Measurements from ENCODE around the gene ERAP2.

DNA sequence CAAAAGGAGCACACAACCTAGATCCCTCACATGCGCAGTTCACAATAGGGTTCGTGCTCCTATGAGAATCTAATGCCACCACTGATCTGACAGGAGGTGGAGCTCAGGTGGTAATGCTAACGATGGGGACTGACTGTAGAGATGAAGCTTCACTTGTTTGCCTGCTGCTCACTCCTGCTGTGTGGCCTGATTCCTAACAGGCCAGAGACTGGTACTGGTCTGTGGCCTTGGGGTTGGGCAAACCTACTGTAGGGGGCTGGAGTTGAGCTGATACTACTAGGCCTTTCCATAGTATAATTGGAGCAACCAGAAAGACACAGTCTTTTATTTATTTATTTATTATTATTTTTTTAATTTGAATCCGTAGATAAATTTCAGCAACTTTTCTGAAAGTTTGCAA, 64.8 kb downstream of the ERAP2 start:
- TF ChIP-seq, protein P1, sequence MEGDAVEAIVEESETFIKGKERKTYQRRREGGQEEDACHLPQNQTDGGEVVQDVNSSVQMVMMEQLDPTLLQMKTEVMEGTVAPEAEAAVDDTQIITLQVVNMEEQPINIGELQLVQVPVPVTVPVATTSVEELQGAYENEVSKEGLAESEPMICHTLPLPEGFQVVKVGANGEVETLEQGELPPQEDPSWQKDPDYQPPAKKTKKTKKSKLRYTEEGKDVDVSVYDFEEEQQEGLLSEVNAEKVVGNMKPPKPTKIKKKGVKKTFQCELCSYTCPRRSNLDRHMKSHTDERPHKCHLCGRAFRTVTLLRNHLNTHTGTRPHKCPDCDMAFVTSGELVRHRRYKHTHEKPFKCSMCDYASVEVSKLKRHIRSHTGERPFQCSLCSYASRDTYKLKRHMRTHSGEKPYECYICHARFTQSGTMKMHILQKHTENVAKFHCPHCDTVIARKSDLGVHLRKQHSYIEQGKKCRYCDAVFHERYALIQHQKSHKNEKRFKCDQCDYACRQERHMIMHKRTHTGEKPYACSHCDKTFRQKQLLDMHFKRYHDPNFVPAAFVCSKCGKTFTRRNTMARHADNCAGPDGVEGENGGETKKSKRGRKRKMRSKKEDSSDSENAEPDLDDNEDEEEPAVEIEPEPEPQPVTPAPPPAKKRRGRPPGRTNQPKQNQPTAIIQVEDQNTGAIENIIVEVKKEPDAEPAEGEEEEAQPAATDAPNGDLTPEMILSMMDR (IDR thresholded peaks at IDR 0.05) = no peak
- TF ChIP-seq POLR2A (IDR thresholded peaks at IDR 0.05) (no peak), POLR2AphosphoS5 (IDR thresholded peaks at IDR 0.05) (no peak)
